HG03442 (cell line): ENCODE results near the gene FAM9A.

Source experiments
- ATAC-seq: cut with Tn5 transposase; IDR thresholded peaks from one replicate; pipeline ENCODE4 v1.9.1; 2021; ENCODE audit warnings: mild to moderate bottlenecking, moderate library complexity; ENCODE audit not compliant: unreplicated experiment

The FAM9A gene

DNA sequence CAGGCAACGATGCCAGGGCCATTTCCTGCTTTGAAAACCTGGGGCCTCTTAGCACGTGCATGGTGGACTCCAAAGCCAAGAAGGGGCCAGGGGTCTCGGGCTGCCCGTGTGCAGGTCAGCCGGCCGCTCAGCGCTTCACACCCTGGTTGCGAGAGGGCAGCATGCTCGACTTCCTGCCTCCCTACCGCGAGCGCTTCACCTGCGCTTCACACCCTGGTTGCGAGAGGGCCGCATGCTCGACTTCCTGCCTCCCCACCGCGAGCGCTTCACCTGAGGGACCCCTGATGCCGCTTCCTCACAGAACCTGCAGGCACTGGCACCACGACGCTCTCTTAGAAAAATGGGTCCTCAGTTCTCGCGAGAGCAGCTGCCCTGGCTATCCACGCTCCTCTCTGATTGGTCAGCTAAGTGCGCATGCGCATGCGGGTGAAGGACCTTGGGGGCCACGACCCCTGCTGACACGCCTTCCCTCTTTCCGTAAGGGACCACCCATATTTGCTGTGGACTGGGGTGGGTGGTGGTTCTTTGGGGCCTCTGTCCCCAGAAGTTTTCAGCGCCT is at the start of gene FAM9A:
FAM9A (minus strand) TSS at position 343 of the 559 bp plus-strand sequence. CDS start 1,212 bp downstream, outside the sequence.
- ATAC-seq: no peak

DNA sequence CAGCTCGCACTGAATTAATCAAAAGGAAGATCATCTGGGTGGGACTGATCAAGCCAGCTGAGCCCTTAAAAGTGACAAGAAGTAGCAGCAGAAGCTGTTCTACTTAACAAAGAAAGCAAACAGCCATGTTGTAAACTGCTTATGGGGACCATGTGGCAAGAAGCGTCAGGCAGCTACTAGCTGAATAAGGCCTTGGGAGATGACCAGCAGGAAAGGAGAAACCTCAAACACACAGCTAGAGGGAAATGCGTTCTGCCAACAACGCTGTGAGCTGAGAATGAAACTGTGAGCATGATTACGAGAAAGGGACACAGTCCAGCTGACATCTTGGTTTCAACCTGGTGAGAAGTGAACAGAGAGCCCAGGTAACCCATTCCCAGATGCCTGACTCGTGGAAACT is 49.3 kb upstream of the FAM9A start:
- ATAC-seq: no peak

DNA sequence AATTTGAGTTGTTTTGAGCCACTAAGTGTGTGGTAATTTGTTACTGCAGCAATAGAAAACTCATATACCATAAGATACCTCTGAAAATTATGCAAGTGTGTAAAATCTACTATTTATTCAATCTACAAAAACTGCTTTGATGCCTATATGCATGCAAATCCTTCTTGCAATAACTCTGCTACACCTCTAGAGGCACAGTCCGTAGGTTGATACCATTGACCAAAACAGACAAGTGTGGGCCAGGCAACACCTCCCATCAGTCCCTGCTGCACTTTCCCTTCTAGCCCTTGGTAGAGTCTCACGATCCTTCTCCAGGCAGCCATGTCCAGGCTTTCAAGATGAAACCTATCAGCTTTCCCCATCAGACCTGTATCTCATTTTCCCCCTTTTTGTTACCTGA is 48.8 kb upstream of the FAM9A start:
- ATAC-seq: no peak

GRCh38 chrX:8849458-8849857 is 48.3 kb upstream of the FAM9A start:
- no peak for ATAC-seq

DNA sequence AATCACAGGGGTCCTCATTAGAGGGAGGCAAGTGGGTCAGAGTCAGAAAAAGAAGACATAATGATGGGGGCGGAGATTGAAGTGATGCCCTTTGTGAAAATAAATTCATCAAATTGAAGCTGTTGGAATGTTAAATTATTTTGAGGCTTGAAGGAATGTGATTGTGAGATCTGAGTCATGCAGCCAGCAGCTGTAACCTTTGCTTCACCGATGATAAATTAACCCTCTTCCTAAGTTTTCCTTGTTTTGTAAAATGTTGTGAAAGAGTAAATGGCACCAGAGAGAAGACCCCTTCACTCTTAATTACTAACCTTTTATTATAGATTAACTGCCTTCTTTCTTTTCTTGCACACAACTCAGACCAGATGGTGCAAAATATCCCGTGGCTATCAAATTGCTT is 47.7 kb upstream of the FAM9A start:
- ATAC-seq: no peak

DNA sequence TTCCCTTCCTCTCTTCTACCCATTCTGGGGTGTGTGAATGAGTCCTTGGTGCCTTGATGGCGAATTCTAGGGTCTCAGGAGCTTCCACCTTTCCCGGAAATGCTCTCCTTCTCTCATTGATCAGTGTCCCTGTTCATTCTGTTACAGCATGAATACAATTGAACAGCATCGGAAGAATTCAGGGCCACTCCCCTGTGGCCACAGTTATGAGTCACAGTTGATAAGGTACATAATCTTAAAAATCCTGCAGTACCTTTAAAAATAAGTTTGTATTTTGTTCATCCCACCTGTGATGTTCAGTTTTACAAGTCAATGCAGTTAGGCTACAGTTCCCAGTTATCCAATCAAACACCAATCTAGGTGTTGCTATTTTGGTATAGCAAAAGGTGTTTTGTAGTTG is 47.3 kb upstream of the FAM9A start:
- ATAC-seq: no peak

DNA sequence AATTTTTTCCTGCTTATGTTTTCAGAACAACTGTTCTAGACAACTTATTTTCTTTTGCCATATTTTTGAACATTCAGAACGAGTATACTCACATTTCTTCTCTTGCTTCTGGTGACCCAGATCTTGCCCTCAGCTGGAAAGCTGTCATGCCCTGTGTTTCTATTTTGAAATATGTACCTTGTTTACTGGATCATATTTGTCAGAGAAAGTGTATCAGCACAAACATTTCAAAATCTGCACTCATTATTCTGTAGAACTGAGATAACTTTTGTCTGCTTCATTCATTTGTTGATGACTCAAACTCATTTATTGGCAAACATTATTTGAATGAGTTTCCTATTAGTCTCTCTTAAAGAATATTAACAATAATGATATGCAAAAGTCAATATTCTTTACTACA is 46.2 kb upstream of the FAM9A start:
- ATAC-seq: no peak

GRCh38 chrX:8846266-8846665 is 45.1 kb upstream of the FAM9A start:
- no peak for ATAC-seq

- ATAC-seq: no peak
Observed at GRCh38 chrX:8845469-8845868, 44.3 kb upstream of the FAM9A start.

- ATAC-seq: no peak
Observed at GRCh38 chrX:8845060-8845459, 43.9 kb upstream of the FAM9A start.

DNA sequence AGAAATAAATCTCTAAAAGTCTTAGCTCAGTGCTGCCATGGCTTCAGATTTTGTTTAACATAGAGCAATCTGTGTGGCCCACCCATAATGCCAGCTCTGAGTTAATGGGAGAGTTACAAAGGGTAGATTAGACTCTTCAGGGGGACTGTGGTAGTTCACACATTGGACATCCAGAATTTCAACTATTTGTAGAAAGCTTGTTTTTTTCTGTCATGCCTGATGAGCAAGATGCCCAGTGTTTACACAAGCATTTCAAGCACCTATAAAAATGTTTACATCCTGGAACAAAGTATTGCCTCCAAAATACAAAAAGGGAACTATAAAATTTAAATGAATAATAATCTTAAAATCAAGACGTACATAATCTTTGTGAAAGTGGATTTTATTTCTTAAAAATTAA is 43.0 kb upstream of the FAM9A start:
- ATAC-seq: no peak

- ATAC-seq: no peak
Observed at GRCh38 chrX:8841911-8842310, 40.7 kb upstream of the FAM9A start.

DNA sequence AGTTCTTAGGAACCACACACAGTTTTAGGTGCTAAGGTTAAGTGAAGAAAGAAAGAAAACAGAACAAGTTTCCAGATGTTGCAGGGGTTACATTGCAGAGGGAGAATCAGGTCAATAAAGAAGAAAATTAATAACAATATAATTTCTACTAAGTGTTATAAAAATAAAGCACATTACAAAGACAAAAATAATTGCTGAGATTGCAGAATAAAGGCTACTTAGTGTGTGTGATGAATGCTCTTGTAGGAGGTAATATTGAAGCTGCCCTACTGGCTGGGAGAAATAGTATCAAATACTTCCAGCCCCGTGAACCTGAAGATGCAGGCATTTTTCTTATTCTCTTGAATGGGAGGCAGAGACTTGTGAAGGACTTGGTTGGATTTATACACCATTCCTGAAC is 33.2 kb upstream of the FAM9A start:
- no peak for ATAC-seq

- ATAC-seq: no peak
Observed at GRCh38 chrX:8832582-8833378, 31.6 kb upstream of the FAM9A start.

- ATAC-seq: no peak
Observed at GRCh38 chrX:8823698-8824097, 22.5 kb upstream of the FAM9A start.

DNA sequence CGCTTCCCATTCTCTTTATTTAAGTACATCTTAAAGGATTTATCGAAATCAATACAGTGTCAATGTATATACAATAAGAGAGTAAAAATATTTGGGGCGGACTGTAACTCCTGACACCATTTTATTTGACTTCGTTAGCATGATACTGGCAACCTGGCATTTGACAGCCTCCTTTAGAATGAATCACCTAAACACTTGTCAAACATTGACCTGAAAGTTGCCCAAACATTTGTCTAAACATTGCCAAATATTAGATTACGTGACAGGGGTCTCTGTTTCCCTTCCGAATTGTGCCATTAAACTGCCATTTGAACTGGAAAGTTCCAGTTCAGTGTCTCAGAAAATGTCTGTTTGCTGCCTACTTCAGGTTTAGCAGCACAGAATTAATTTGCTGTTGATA is 20.8 kb upstream of the FAM9A start:
- no peak for ATAC-seq

DNA sequence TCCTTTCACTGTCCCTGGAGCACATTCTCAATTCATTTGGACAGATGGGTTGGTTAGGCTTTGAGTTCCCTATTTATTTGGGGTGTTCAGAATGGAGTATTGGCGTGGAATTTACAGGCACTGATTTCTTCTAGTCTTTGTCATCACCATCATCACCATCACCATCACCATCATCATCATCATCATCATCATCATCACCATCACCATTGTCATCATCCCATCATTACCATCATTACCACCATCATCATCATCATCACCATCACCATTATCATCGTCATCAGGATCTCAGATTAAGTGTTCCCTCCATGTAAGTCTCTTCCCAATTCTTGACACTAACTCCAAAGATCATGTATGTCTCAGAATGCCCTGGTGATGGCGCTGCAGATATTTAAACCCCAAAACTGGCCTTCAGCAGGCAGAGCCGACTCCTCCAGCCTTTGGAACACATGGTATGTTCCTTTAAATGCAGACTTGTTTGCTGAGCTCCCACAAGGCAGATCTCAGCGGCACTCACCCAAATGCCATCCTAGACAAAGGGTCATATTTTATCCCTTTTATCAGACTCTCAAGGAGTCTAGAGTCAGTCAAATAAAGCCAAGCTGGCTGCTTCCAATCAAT is 19.8 kb upstream of the FAM9A start:
- no peak for ATAC-seq

DNA sequence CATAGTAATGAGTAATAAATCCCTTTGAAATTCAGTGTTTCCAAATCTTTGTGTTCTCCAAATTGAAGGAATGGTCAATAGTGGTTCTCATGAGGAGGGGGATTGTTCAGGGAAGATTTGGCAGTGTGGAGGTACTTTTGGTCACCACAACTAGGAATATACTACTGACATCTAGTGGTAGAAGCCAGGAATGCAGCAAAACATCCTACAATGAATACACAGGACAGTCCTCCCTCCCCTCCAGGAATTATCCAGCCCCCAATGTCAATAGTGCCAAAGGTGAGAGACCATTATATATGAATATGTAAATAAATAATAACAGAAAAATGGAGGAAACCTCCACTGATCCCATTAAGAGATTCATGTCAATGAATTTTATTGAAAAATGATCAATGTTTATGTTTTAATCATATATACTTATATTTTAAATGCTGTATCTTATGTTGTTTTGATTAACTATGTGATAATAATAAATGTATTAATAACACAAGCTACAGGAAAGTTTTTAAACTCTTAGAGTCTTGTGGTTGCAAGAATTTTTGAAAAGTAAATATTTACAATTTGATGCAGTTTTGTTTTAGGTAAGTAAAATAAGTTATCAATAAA is 14.4 kb upstream of the FAM9A start:
- ATAC-seq: no peak

DNA sequence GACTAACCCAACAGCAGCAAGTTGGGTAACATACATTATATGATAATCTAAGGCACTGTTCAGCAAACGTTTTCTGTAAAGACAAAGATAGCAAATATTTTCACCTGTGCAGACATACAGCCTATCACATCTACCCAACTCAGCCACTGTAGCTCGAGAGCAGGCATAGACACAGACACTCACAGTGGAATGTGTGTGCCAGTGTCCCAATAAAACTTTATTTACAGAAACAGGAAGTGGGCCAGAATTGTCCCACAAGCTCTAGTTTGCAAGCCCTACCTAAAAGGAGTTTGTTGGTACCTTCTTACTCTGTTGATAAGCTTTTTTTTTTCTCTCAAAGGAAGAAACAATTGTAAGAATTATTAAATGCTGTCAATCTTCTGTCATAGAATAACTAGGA is 11.9 kb upstream of the FAM9A start:
- ATAC-seq: no peak

GRCh38 chrX:8811611-8812010 is 10.4 kb upstream of the FAM9A start:
- ATAC-seq: no peak

DNA sequence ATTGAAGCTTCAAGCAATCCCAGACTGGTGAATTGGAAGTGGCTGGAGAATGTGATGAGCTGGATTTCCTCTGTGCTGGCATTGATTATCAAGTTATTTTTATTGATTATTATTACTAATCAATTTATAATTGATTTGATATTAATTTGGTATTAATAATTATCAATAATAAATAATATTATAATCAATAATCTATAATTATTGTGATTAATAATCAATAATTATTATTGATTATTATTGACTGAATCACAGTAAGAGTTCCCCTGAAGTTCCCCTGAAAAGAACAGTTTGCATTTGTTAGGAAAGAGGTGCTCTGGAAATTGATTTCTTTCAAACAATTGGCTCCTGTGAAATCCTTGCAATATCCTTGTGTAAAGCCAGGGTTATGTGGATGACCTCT is 7.5 kb upstream of the FAM9A start:
- ATAC-seq: no peak

- no peak for ATAC-seq
Observed at GRCh38 chrX:8805974-8806373, 4.8 kb upstream of the FAM9A start.
